ENCODE results near the gene IFT88.

GRCh38 chr13:20633802-20634201 is 66.8 kb downstream of the IFT88 start:
- no peak for TF ChIP-seq CTCF (conservative IDR thresholded peaks at IDR 0.05; ENCODE audit: low read depth, low read length)
- TF ChIP-seq EZH2 (IDR thresholded peaks at IDR 0.05; ENCODE audit: borderline replicate concordance, low read depth, low read length, poor library complexity, severe bottlenecking): no peak
